Ectodermal cell (in vitro differentiated cells): ENCODE results near the gene ANKRD22.

Experiments
- H3K27ac ChIP-seq: 2 replicates; pipeline ENCODE4 v1.7.0; 2013; ENCODE audit warnings: mild to moderate bottlenecking, low read depth, low read length; ENCODE audit not compliant: insufficient read depth, poor library complexity, severe bottlenecking
- H3K27me3 ChIP-seq: 2 replicates; pipeline ENCODE4 v1.7.0; 2013; ENCODE audit warnings: mild to moderate bottlenecking, low read length; ENCODE audit not compliant: insufficient read depth, control insufficient read depth, poor library complexity, severe bottlenecking
- H3K36me3 ChIP-seq: one replicate; pipeline ENCODE4 v1.7.0; 2013; ENCODE audit warnings: low read length; ENCODE audit not compliant: control insufficient read depth, insufficient read depth
- H3K4me1 ChIP-seq: one replicate; pipeline ENCODE4 v1.7.0; 2013; ENCODE audit warnings: low read length; ENCODE audit not compliant: control insufficient read depth, insufficient read depth
- H3K4me3 ChIP-seq: 2 replicates; pipeline ENCODE4 v1.7.0; 2013; ENCODE audit warnings: low read depth, low read length, control low read depth; ENCODE audit not compliant: insufficient read depth
- H3K9me3 ChIP-seq: 2 replicates; pipeline ENCODE4 v1.7.0; 2013; ENCODE audit warnings: mild to moderate bottlenecking, low read length, moderate library complexity; ENCODE audit not compliant: control insufficient read depth
- WGBS, 2 experiments: methylation state at CpG; one replicate each; pipeline ENCODE4 v1.1.7; 2013; ENCODE audit warnings: missing lambda C conversion rate in 2 of 2; 5-methylcytosine and 5-hydroxymethylcytosine counted together

Gene ANKRD22

DNA sequence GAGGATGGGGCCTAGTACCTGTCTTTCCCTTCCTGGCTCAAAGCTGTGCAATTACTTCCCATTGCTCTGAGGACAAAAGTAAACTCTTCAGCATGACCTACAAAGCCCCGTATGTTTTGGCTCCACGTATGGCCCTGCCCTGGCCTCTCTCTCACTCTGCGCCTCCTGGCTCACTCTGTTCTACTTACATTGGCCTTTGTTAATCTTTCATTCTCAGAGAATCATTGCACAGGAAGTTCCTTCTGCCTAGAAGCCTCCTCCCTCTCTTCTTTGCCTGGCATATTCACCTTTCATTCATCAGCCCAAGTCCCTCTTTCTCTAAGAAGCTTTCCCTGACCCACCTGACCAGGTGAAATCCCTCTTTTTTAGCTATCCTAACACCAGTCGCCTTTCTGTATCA lies 25.3 kb downstream of the ANKRD22 start:
- Histone ChIP-seq H3K4me3 (no peak overlapping the region), H3K4me1 (no peaks in the 10 kb centered on the region), H3K27me3 (no peaks in the 10 kb centered on the region), H3K27ac (no peak overlapping the region), H3K9me3 (no peaks in the 10 kb centered on the region), H3K36me3 (no peaks in the 10 kb centered on the region)
- WGBS, 2 experiments, result 82 to 91% methylated on average over 3 to 4 of the region's 4 CpGs

DNA sequence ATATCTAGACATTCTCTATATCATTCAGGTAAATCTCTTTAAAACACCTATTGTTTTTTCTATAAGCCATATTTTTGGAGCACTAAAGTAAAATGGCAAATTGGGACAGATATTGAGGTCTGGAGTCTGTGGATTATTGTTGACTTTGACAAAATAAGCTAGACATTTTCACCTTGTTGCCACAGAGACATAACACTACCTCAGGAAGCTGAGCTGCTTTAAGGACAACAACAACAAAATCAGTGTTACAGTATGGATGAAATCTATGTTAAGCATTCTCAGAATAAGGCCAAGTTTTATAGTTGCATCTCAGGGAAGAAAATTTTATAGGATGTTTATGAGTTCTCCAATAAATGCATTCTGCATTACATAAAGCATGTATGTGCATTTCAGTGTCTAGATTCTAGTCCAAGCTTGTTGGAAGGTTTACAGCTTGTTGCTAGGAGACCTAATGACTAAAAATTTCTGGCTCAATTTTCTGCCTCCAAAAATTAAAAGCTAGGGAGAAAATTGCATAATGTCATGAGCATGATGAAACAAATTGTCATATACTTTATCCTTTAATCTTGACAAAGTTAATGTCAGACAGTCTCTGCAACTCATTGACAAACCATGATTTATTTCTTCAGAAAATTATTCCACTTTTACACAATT lies 30.8 kb downstream of the ANKRD22 start:
- Histone ChIP-seq H3K4me3 (no peak overlapping the region), H3K9me3 (no peaks in the 10 kb centered on the region), H3K27ac (no peak overlapping the region), H3K36me3 (no peaks in the 10 kb centered on the region), H3K27me3 (no peaks in the 10 kb centered on the region), H3K4me1 (no peaks in the 10 kb centered on the region)

DNA sequence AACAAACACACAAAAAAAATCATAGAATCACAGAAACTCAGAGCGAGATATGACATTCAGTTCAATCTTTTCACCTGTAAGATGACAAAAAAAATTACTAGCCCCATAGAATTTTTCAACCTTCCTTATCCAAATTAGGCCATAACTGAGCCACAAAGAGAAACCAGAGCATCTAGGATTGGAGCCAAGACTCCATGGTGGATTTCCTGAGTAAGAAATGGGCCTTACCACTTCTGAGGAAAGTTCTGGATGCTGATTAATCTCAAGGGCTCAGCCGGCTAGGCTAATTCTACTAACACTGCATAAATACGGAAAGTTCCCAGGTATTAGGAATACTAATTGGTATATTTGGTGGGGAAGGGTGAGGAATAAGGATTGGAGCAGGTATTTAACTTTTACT lies 32.4 kb downstream of the ANKRD22 start:
- Histone ChIP-seq H3K36me3 (no peaks in the 10 kb centered on the region), H3K4me3 (no peak overlapping the region), H3K4me1 (no peaks in the 10 kb centered on the region), H3K9me3 (no peaks in the 10 kb centered on the region), H3K27me3 (no peaks in the 10 kb centered on the region), H3K27ac (no peak overlapping the region)
- WGBS, 2 experiments, result 81 to 85% methylated on average over 3 of the region's 3 CpGs

DNA sequence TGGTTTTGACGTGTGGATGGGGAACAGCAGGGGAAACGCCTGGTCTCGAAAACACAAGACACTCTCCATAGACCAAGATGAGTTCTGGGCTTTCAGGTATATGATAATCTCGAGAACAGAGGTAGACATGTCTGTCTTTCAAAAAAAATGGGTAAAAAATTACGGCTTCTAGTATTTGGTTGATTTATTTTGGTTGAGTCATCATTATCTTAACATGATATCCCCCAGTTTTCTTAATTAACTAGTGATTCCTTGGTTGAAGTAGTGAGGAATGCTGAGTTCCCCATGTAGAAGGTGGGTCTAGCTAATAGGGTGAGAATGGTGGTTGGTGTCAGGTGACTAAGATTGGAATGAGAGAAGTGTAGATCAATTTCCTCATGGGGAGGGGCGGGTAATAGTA lies 38.4 kb downstream of the ANKRD22 start:
- no peaks in the 10 kb centered on the region for H3K4me1 ChIP-seq
- no peaks in the 10 kb centered on the region for H3K27me3 ChIP-seq
- H3K4me3 ChIP-seq, result no peak overlapping the region
- no peak overlapping the region for H3K27ac ChIP-seq
- WGBS, 2 experiments, result 89 to 91% methylated on average over 6 of the region's 6 CpGs
- no peaks in the 10 kb centered on the region for H3K36me3 ChIP-seq
- H3K9me3 ChIP-seq, result no peaks in the 10 kb centered on the region

DNA sequence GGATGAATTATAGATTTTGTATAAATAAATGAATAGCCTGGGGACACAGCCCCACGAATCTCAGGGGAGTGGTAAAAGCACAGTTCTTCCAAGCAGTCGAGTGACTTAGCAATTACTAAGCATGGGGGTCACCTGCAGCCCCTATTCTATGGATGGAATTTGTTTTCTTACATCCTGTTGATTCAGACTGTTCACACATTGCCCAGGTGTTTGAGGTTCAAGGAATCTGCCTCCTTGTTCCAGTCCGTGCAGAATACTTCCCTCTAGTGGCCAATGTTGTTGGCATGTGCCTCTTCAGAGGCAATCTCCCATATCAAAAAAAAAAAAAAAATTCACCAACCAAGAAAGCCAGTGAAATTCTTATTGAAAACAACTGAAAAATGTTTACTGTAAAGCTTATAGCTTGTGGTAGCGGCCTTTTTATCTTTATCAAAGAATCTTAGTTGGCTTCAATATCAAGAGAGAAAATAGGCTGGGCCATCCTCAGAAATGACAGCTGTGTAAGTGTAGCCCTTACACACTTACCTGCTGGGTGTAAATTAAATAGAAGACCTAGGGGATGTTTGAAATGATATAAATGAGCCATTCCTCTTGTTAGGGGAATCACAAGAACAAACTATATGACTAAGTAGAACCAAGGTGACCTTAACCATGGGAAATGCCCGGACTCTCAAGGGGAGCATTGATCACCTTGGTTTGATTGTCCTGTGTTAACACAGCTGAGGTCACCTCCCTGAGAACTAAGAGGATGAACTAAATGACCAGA lies 41.3 kb downstream of the ANKRD22 start:
- H3K27ac ChIP-seq, result no peak overlapping the region
- H3K9me3 ChIP-seq, result no peaks in the 10 kb centered on the region
- no peak overlapping the region for H3K4me3 ChIP-seq
- no peaks in the 10 kb centered on the region for H3K4me1 ChIP-seq
- WGBS, 2 experiments, result 39 to 40% methylated on average over 5 of the region's 5 CpGs
- H3K27me3 ChIP-seq, result no peaks in the 10 kb centered on the region
- H3K36me3 ChIP-seq, result no peaks in the 10 kb centered on the region

DNA sequence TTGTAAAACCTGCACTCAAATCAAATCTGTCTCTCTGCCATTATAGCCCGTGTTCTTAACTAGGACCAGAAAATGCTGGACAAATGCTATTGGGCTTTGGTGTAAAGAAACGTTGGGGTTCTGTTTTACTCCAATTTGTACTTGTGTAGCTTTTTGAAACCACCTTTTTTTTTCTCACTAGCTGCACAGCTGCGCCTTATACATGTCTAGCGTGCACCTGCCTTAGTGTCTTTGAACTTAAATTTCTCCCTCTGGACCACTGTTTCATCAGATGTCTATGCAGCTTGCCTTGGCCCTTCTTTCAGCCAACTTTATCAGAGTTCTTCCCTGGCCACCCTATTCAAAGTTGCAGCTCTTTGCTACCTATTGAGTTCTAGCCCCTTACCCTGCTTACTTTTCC lies 42.0 kb downstream of the ANKRD22 start:
- H3K9me3 ChIP-seq, result no peaks in the 10 kb centered on the region
- 84 to 86% methylated on average over 4 of the region's 4 CpGs for WGBS, 2 experiments
- no peaks in the 10 kb centered on the region for H3K4me1 ChIP-seq
- no peaks in the 10 kb centered on the region for H3K36me3 ChIP-seq
- no peak overlapping the region for H3K4me3 ChIP-seq
- H3K27me3 ChIP-seq, result no peaks in the 10 kb centered on the region
- no peak overlapping the region for H3K27ac ChIP-seq

DNA sequence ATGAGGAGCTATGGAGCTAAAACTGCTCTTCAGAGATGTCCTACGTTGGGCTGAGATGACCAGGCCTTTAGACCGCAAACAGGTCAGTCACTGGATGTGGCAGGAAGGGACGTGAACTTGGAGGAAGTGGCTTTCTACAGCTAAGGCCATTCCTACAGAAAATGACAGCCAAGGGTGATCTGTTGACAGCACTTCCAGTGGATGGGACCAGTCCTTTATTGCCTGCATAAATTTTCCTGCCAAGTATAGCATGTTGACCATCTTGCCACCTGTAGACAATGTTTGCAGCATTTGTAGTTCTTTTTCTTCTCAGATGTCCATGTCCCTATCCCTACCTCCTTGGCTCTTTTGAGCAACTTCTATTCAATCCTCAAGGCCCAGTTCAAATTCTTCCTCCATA lies 45.7 kb downstream of the ANKRD22 start:
- Histone ChIP-seq H3K9me3 (no peaks in the 10 kb centered on the region), H3K27me3 (no peaks in the 10 kb centered on the region), H3K36me3 (no peaks in the 10 kb centered on the region), H3K27ac (no peak overlapping the region), H3K4me3 (no peak overlapping the region), H3K4me1 (peaks cover 4% of the 10 kb centered on the region)
- WGBS, 2 experiments, result 94 to 97% methylated on average over 3 of the region's 3 CpGs

DNA sequence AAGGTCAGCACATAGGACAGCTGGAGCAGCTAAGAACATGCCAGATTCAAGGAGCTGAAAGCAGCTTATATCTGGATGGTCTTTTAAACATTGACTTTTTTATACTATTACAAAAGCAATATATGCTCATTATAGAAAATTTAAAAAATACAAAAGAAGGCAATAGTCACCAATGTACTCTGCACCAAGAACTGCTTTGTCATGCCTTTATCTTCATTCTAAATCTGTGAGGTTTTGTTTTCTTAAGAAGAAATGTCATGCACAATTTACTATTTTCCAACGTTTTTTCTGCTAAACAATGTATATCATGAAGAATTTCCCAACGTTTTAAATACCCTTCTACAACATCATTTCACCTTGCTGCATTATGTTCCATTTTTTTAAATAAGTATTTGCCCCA lies 46.3 kb downstream of the ANKRD22 start:
- Histone ChIP-seq H3K27me3 (no peaks in the 10 kb centered on the region), H3K9me3 (no peaks in the 10 kb centered on the region), H3K4me1 (peaks cover 4% of the 10 kb centered on the region), H3K36me3 (no peaks in the 10 kb centered on the region), H3K4me3 (no peak overlapping the region), H3K27ac (no peak overlapping the region)
- 70 to 78% methylated on average over 1 of the region's 2 CpGs for WGBS, 2 experiments

DNA sequence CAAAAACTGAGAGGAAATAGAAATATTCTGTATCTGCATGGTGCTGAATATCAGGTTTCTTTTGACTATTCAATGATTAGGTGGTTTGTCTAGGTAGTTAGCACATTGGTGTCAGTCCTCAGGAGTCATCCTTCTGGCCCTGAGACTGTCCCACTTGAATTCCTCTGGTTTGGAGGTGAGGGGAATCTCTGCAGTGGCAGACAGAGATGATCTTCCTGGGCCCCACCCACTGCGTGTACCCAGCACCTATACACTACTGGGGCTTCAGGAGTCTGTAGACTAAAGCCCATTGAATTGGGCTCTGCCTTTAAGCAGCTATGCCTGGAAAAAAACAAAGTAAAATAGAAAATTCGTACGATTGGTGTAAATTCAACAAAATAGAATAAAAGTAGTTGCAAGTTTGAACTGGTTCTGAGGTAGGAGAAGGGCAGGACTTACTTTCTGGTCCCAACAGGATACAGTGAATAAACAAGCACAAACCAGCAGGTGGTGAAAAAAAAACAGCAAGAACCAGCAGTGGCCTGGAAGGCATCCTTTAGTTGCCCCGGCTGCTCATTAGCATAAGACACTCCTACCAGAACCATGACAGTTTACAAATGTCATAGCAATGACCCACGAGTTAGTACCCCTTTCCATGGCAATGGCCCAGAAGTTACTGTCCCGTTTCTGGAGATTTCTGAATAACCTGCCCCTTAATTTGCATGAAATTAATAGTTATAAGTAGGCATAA lies 47.4 kb downstream of the ANKRD22 start:
- no peak overlapping the region for H3K4me3 ChIP-seq
- H3K9me3 ChIP-seq, result no peaks in the 10 kb centered on the region
- H3K27ac ChIP-seq, result no peak overlapping the region
- H3K27me3 ChIP-seq, result no peaks in the 10 kb centered on the region
- WGBS, 2 experiments, result 29 to 40% methylated on average over 6 of the region's 6 CpGs
- H3K4me1 ChIP-seq, result peaks cover 4% of the 10 kb centered on the region
- H3K36me3 ChIP-seq, result no peaks in the 10 kb centered on the region

DNA sequence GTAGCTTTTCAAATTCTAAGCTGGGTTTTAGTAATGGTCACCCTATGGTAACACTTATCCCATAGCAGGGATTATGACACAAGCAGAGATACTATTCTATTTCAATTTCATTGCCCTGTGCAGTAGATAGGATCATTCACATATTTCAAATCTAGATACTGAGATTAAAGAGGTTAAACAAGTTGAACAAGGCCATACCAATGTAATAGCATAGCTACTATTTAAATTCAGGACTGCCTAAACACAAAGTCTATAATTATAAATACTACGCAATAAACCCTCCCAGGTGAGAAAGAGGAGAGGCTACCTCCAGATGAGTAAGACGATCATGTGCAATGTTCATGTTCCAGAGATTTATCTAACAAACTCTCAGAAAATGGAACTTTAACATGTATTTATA lies 48.0 kb downstream of the ANKRD22 start:
- Histone ChIP-seq H3K36me3 (no peaks in the 10 kb centered on the region), H3K4me1 (peaks cover 4% of the 10 kb centered on the region), H3K27me3 (no peaks in the 10 kb centered on the region), H3K4me3 (no peak overlapping the region), H3K9me3 (no peaks in the 10 kb centered on the region), H3K27ac (no peak overlapping the region)
- WGBS, 2 experiments, result 95% methylated on average over 2 of the region's 2 CpGs; no CpG with 5 or more reads in 1 of the 2 experiments
